ENCODE measurements around the gene UBE2R2. TPM values are rescaled to one million over a fixed set of nuclear protein-coding genes. Genes with fewer than 3 reads are reported as not detected.

UBE2R2 gene
- polyA plus RNA-seq, 3 donors = 30.5 to 50.1 (median 37.2) TPM

DNA sequence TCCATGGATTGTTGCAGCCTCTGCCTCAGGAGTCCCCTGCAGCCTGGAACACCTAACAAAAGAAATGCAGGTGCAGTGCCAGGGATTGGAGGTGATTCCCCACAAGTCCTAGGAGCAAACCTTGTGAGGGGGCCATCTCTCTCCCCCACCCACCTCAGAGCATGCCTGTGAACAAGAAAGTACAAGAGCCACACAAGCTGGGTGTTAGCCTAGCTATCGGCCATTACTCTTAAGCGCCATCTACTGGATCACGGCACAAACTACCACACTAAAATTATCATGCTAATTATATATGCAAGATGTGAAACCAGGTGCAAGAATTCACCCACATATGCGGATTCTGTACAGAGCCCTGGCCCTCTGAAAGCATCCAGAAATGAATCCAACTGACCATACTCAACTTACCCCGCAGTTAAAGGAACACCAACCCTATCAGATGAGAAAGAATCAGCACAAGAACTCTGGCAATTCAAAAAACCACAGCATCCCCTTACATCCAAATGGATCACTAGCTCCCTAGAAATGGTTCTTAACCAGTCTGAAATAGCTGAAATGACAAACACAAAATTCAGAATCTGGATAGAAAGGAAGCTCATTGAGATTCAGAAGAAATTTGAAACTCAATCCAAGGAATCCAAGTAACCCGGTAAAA, 38.1 kb upstream of the UBE2R2 start:
- H3K36me3 Mint-ChIP-seq = no peaks in the 10 kb centered on the region
- H3K4me3 ChIP-seq (replicated peaks in 1 of 3; ENCODE audit: low read depth in 2 of 3, low read length in 3 of 3) = no peak overlapping the region
- intact Hi-C loops (cut with micrococcal nuclease) = loop anchor here in 1 of 2 donors (2.0 kb wide), 1 partner anchor 40 kb away; no protein-coding TSS in a partner anchor
- H3K4me1 Mint-ChIP-seq = peaks cover 11% of the 10 kb centered on the region
- H3K79me2 ChIP-seq (ENCODE audit: insufficient read depth, low read length) = no peaks in the 10 kb centered on the region
- no peaks in the 10 kb centered on the region for H3K4me1 ChIP-seq (ENCODE audit: control insufficient read depth in 1 of 2, insufficient read depth in 2 of 2, low read length in 2 of 2)
- peaks cover 0 to 1% (median 0%) of the 10 kb centered on the region in 7 donors for H3K9me3 Mint-ChIP-seq
- H3K9me3 ChIP-seq (replicated peaks in 1 of 2; ENCODE audit: control insufficient read depth in 1 of 2, insufficient read depth in 1 of 2, low read length in 2 of 2) = no peaks in the 10 kb centered on the region
- no peak overlapping the region for H3K27ac ChIP-seq (ENCODE audit: low read depth in 1 of 2, low read length in 2 of 2)
- TF ChIP-seq, protein P1, sequence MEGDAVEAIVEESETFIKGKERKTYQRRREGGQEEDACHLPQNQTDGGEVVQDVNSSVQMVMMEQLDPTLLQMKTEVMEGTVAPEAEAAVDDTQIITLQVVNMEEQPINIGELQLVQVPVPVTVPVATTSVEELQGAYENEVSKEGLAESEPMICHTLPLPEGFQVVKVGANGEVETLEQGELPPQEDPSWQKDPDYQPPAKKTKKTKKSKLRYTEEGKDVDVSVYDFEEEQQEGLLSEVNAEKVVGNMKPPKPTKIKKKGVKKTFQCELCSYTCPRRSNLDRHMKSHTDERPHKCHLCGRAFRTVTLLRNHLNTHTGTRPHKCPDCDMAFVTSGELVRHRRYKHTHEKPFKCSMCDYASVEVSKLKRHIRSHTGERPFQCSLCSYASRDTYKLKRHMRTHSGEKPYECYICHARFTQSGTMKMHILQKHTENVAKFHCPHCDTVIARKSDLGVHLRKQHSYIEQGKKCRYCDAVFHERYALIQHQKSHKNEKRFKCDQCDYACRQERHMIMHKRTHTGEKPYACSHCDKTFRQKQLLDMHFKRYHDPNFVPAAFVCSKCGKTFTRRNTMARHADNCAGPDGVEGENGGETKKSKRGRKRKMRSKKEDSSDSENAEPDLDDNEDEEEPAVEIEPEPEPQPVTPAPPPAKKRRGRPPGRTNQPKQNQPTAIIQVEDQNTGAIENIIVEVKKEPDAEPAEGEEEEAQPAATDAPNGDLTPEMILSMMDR (IDR thresholded peaks at IDR 0.05) = peak; percentile 91
- 0% methylated on average over 2 of the region's 6 CpGs for WGBS (ENCODE audit: insufficient coverage)
- H3K27me3 Mint-ChIP-seq (ENCODE audit: low read depth in 3 of 3) = peaks cover 6 to 11% (median 9%) of the 10 kb centered on the region in 3 donors
- no peak overlapping the region for H2AFZ ChIP-seq (ENCODE audit: insufficient read depth, low read depth, low read length, poor library complexity, severe bottlenecking)
- no peak overlapping the region for H3K9ac ChIP-seq (ENCODE audit: insufficient read depth, low read length, poor library complexity, severe bottlenecking)
- H3K36me3 ChIP-seq (replicated peaks in 1 of 2; ENCODE audit: control insufficient read depth in 1 of 2, insufficient read depth in 2 of 2, low read length in 2 of 2) = no peaks in the 10 kb centered on the region
- H3K27me3 ChIP-seq (ENCODE audit: control insufficient read depth in 2 of 2, insufficient read depth in 2 of 2, low read length in 2 of 2) = no peaks in the 10 kb centered on the region
- peak; percentile 42 to 72 (median 61) for DNase-seq
- H4K20me1 ChIP-seq (ENCODE audit: insufficient read depth, low read length) = no peaks in the 10 kb centered on the region
- H3K27ac Mint-ChIP-seq = no peak overlapping the region
- H3K4me2 ChIP-seq (replicated peaks; ENCODE audit: extremely low read depth, low read length, poor library complexity, severe bottlenecking) = no peak overlapping the region
- no peak overlapping the region for H3K4me3 Mint-ChIP-seq

DNA sequence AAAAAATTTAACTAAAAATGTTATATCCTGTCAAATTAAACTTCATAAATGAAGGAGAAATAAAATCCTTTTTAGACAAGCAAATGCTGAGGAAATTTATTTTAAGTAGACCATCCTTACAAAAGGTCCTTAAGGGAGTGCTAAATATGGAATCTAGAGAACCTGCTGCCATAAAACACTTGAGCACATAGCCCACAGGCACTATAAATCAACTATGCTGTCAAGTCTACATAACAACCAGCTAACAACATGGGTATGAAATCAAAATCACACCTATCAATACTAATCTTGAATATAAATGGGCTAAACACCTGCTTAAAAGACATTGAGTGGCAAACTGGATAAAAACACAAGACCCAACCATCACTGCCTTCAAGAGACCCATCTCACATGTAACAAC, 36.7 kb upstream of the UBE2R2 start:
- H3K9me3 ChIP-seq (replicated peaks in 1 of 2; ENCODE audit: control insufficient read depth in 1 of 2, insufficient read depth in 1 of 2, low read length in 2 of 2) = no peaks in the 10 kb centered on the region
- H3K4me3 ChIP-seq (replicated peaks in 1 of 3; ENCODE audit: low read depth in 2 of 3, low read length in 3 of 3) = no peak overlapping the region
- H3K4me2 ChIP-seq (replicated peaks; ENCODE audit: extremely low read depth, low read length, poor library complexity, severe bottlenecking) = no peak overlapping the region
- TF ChIP-seq, protein P1 (IDR thresholded peaks at IDR 0.05) = no peak
- H3K79me2 ChIP-seq (ENCODE audit: insufficient read depth, low read length) = no peaks in the 10 kb centered on the region
- DNase-seq = no peak
- Mint-ChIP-seq H3K36me3 (no peaks in the 10 kb centered on the region), H3K9me3 (peaks cover 0 to 1% (median 0%) of the 10 kb centered on the region in 7 donors), H3K4me3 (no peak overlapping the region), H3K27ac (no peak overlapping the region), H3K4me1 (peaks cover 11% of the 10 kb centered on the region), H3K27me3 (ENCODE audit: low read depth in 3 of 3) (peaks cover 4 to 11% (median 9%) of the 10 kb centered on the region in 3 donors)
- intact Hi-C loops (cut with micrococcal nuclease) = loop anchor here in 1 of 2 donors (5.0 kb wide), 1 partner anchor 48 kb away; no protein-coding TSS in a partner anchor
- no peak overlapping the region for H2AFZ ChIP-seq (ENCODE audit: insufficient read depth, low read depth, low read length, poor library complexity, severe bottlenecking)
- H4K20me1 ChIP-seq (ENCODE audit: insufficient read depth, low read length) = no peaks in the 10 kb centered on the region
- H3K9ac ChIP-seq (ENCODE audit: insufficient read depth, low read length, poor library complexity, severe bottlenecking) = no peak overlapping the region
- H3K27ac ChIP-seq (ENCODE audit: low read depth in 1 of 2, low read length in 2 of 2) = no peak overlapping the region
- no peaks in the 10 kb centered on the region for H3K4me1 ChIP-seq (ENCODE audit: control insufficient read depth in 1 of 2, insufficient read depth in 2 of 2, low read length in 2 of 2)
- H3K36me3 ChIP-seq (replicated peaks in 1 of 2; ENCODE audit: control insufficient read depth in 1 of 2, insufficient read depth in 2 of 2, low read length in 2 of 2) = no peaks in the 10 kb centered on the region
- no peaks in the 10 kb centered on the region for H3K27me3 ChIP-seq (ENCODE audit: control insufficient read depth in 2 of 2, insufficient read depth in 2 of 2, low read length in 2 of 2)

All from CD14-positive monocyte (primary cell).